Amygdala (tissue), 56 donors: ENCODE measurements around the gene WEE1.
"Not testable (repeated sequence)": the region's sequence is repeated elsewhere in the genome, so short reads cannot be mapped to it uniquely, and the experiment has no call there.

Experiments used
- DNase-seq, 56 donors: peaks; one replicate each; lab custom pipeline; 2025; lab: John Stamatoyannopoulos, UW

WEE1 gene

GRCh38 chr11:9616858-9617257, 43.4 kb downstream of the WEE1 start:
- no peak for DNase-seq

DNA sequence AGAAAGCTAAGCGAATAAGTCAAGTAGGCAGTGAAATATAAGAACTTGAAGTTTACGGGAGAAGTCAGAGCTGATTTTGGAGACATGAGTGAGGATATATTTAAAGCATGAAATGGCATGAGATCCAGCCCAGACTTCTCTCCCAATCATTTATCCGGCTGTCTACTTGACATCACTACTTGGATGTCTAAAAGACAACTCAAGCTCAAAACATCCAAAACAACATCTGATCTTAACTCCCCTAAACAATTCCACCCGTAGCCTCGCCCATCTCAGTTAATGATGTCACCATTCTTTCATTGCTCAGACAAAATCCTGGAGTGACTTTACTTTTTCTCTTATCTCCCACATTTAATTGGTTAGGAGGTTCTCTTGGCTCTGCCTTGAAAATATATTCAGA, 44.5 kb downstream of the WEE1 start:
- DNase-seq = no peak

- DNase-seq = no peak
Measured at GRCh38 chr11:9619004-9619403, 45.5 kb downstream of the WEE1 start.

GRCh38 chr11:9619971-9620370, 46.5 kb downstream of the WEE1 start:
- DNase-seq = no peak

GRCh38 chr11:9622353-9622752, 48.9 kb downstream of the WEE1 start:
- not testable (repeated sequence) for DNase-seq

DNA sequence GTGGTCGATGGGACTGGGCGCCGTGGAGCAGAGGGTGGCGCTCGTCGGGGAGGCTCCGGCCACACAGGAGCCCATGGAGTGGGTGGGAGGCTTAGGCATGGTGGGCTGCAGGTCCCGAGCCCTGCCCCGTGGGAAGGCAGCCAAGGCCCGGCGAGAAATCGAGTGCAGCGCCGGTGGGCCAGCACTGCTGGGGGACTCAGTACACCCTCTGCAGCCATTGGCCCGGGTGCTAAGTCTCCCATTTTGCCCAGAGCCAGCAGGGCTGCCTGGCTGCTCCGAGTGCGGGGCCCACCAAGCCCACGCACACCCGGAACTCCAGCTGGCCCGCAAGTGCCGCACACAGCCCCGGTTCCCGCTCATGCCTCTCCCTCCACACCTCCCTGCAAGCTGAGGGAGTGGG, 49.6 kb downstream of the WEE1 start:
- not testable (repeated sequence) for DNase-seq

- no peak for DNase-seq
Measured at GRCh38 chr11:9624448-9624847, 51.0 kb downstream of the WEE1 start.

- peak in 7 of 56 donors; percentile 3 to 33 (median 6) for DNase-seq
Measured at GRCh38 chr11:9625162-9625561, 51.7 kb downstream of the WEE1 start.

DNA sequence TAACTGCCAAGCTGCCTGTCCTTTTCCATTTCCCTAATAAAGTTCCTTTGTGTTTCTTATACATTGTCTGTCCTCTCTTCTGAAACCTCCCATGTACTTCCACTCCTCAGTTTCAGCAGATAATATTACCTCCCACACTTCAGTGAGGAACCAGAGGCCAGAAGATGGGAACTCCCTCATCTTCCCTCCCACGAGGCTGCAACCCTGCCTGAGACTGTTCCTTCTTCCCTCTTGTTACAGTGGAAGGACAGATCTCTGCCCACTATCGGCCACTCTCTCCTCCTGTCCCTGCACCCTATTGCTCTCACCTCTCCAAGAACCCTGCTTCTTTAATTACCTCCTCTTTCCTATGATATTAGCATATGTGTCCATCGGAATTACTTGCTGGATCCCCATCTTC, 52.3 kb downstream of the WEE1 start:
- no peak for DNase-seq

DNA sequence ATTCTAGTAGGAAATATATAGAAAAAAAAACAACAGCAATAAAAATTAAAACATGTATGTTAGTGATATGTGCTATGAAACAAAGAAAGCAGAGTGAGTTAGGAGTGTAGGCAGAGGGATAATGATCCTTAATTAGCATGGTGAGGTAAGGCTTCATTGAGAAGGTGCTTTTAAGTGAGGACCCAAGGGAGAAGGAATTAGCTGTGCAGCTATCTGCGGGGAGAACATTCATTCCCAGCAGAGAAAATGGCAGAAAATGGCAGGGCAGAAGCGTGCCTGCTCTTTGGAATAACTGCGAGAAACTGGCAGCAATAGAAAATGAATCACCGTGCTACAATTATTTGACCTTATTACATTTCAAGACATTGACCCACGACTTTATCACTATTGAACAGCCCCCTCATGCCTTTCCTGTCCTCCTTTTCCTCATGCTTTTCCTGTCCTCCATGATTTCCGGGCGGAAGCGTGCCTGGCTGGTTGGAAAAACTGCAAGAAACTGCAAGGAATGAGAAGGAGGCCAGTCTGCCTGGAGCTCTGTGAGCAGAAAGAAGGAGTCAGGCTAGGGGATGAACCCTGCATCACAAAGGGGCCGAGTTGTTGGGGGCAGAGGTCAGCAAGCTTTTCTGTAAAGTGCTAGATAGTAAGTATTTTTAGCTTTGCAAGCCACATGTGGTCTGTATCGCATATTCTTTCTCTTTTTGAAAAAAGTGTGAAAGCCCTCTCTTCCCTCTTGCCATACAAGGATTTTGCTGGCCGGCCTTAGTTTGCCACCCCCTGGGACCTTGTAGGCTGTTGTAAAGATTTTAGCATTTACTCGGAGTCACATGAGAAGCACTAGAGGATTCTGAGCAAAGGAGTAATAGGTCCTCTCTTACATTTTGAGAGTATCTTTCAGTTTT, 53.3 kb downstream of the WEE1 start:
- DNase-seq = no peak

DNA sequence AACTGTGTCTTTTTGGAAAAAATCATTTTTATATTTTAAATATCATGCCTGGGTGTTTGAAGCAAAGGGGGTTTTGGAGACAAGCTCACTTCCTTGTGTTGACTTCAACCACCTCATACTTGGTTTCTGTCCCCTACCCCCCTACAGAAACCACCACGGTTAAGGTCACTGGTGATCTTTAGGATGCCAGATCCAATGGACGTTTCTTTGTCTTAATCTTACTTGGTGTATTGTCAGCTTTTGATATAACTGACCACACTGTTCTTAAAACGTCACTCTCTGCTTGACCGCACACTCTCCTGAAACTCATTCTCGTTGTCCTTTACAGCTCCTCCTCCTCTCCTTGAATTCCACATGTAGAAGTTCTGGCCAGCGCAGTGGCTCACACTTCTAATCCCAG, 55.6 kb downstream of the WEE1 start:
- DNase-seq = no peak

- DNase-seq = no peak
Measured at GRCh38 chr11:9633679-9634078, 60.2 kb downstream of the WEE1 start.

- DNase-seq = no peak
Measured at GRCh38 chr11:9636691-9637090, 63.2 kb downstream of the WEE1 start.

GRCh38 chr11:9639099-9639498, 65.6 kb downstream of the WEE1 start:
- DNase-seq = no peak
